ENCODE data around the gene ST7. TPM values are rescaled to one million over a fixed set of nuclear protein-coding genes. Genes with fewer than 3 reads are reported as not detected.

ST7 gene
- total and polyA plus RNA-seq, 2 donors (not counting 1 experiment from before 2014, with no cell fraction given): 20.0 to 28.6 TPM

DNA sequence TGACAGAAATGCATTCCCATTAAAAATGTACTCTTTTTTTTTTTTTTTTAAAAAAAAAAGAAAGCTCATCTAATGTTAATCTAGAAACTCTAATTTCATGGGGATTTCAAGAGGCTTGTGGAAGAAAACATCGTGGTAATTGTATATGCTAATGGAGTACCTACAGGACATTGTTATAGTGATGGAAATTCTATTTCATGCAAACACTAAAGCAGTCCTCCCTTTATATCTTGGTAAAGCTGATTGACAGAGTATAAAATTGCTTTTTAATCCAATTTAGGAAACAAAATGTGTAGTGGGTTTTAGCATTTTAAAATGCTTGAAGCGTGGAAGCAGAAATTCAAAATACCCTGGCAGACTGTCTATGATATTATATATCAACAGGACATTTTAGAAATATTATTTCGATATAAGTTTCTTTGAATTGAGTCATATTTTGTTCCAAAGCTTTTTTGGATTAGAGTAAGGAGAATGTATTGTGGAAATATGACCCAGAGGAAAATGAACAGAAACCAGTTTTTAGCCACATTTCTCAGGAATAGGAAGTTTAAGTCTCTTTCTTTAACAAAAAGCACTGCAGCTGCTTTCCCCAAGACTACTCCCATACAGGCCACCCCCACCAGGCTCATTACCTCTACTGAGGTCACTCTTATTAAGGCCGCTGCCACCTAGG lies 247.6 kb downstream of the ST7 start:
- no peak overlapping the region for H3K4me3 ChIP-seq (replicated peaks in 1 of 4; ENCODE audit: control extremely low read depth in 1 of 4, insufficient read depth in 1 of 4, low read depth in 3 of 4, low read length in 4 of 4)
- TF ChIP-seq EZH2 (IDR thresholded peaks at IDR 0.05; ENCODE audit: low read length, missing control alignments): no peak
- TF ChIP-seq, protein P1, sequence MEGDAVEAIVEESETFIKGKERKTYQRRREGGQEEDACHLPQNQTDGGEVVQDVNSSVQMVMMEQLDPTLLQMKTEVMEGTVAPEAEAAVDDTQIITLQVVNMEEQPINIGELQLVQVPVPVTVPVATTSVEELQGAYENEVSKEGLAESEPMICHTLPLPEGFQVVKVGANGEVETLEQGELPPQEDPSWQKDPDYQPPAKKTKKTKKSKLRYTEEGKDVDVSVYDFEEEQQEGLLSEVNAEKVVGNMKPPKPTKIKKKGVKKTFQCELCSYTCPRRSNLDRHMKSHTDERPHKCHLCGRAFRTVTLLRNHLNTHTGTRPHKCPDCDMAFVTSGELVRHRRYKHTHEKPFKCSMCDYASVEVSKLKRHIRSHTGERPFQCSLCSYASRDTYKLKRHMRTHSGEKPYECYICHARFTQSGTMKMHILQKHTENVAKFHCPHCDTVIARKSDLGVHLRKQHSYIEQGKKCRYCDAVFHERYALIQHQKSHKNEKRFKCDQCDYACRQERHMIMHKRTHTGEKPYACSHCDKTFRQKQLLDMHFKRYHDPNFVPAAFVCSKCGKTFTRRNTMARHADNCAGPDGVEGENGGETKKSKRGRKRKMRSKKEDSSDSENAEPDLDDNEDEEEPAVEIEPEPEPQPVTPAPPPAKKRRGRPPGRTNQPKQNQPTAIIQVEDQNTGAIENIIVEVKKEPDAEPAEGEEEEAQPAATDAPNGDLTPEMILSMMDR (conservative IDR thresholded peaks at IDR 0.05 in 1 of 2, IDR thresholded peaks at IDR 0.05 in 1 of 2; ENCODE audit: low read depth in 1 of 2, low read length in 2 of 2): no peak
- H3K79me2 ChIP-seq (ENCODE audit: control insufficient read depth, insufficient read depth, low read length): no peaks in the 10 kb centered on the region
- no peak for DNase-seq (ENCODE audit: low read depth in 2 of 2)
- H3K9ac ChIP-seq (ENCODE audit: insufficient read depth, low read length): no peak overlapping the region
- no peaks in the 10 kb centered on the region for H4K20me1 ChIP-seq (ENCODE audit: control insufficient read depth, extremely low read depth, insufficient read depth, low read length)
- H3K4me1 ChIP-seq (ENCODE audit: control insufficient read depth, extremely low read depth, insufficient read depth, low read length): no peaks in the 10 kb centered on the region
- H2AFZ ChIP-seq (ENCODE audit: low read length): no peak overlapping the region
- no peaks in the 10 kb centered on the region for H3K27me3 ChIP-seq (ENCODE audit: control insufficient read depth, insufficient read depth, low read length)
- H3K27ac ChIP-seq (ENCODE audit: insufficient read depth, low read length): no peak overlapping the region
- H3K9me3 ChIP-seq (ENCODE audit: control insufficient read depth, insufficient read depth, low read depth, low read length): no peaks in the 10 kb centered on the region
- H3K4me2 ChIP-seq (ENCODE audit: extremely low read depth, insufficient read depth, low read length): no peak overlapping the region
- H3K36me3 ChIP-seq (ENCODE audit: control insufficient read depth, insufficient read depth, low read length): no peaks in the 10 kb centered on the region

DNA sequence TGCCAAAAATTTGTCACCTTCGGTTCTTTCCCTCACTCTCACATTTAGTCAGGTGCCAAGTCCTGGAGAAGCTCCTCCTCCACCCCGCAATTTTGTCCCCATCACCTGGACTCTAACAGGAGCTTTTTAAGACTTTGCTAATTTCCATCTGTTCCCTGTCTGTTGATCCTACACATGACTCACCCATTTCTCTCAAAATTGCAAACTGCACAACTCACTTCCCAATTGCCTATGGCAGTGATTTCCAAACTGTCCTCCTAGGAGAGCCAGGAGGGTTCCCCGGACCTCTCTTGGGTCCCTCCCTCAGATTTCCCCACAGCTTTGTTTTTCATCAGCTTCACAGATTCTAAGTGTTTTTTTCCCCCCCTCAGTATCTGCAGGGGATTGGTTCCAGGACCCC lies 249.2 kb downstream of the ST7 start:
- no peak overlapping the region for H2AFZ ChIP-seq (ENCODE audit: low read length)
- no peaks in the 10 kb centered on the region for H3K27me3 ChIP-seq (ENCODE audit: control insufficient read depth, insufficient read depth, low read length)
- no peaks in the 10 kb centered on the region for H3K79me2 ChIP-seq (ENCODE audit: control insufficient read depth, insufficient read depth, low read length)
- no peaks in the 10 kb centered on the region for H4K20me1 ChIP-seq (ENCODE audit: control insufficient read depth, extremely low read depth, insufficient read depth, low read length)
- DNase-seq (ENCODE audit: low read depth in 2 of 2): peak in 1 of 2 donors; percentile 44
- no peak overlapping the region for H3K4me2 ChIP-seq (ENCODE audit: extremely low read depth, insufficient read depth, low read length)
- H3K4me3 ChIP-seq (replicated peaks in 1 of 4; ENCODE audit: control extremely low read depth in 1 of 4, insufficient read depth in 1 of 4, low read depth in 3 of 4, low read length in 4 of 4): no peak overlapping the region
- no peak for TF ChIP-seq EZH2 (IDR thresholded peaks at IDR 0.05; ENCODE audit: low read length, missing control alignments)
- TF ChIP-seq, protein P1 (conservative IDR thresholded peaks at IDR 0.05 in 1 of 2, IDR thresholded peaks at IDR 0.05 in 1 of 2; ENCODE audit: low read depth in 1 of 2, low read length in 2 of 2): no peak
- H3K9me3 ChIP-seq (ENCODE audit: control insufficient read depth, insufficient read depth, low read depth, low read length): no peaks in the 10 kb centered on the region
- no peak overlapping the region for H3K9ac ChIP-seq (ENCODE audit: insufficient read depth, low read length)
- H3K27ac ChIP-seq (ENCODE audit: insufficient read depth, low read length): no peak overlapping the region
- no peaks in the 10 kb centered on the region for H3K4me1 ChIP-seq (ENCODE audit: control insufficient read depth, extremely low read depth, insufficient read depth, low read length)
- no peaks in the 10 kb centered on the region for H3K36me3 ChIP-seq (ENCODE audit: control insufficient read depth, insufficient read depth, low read length)

DNA sequence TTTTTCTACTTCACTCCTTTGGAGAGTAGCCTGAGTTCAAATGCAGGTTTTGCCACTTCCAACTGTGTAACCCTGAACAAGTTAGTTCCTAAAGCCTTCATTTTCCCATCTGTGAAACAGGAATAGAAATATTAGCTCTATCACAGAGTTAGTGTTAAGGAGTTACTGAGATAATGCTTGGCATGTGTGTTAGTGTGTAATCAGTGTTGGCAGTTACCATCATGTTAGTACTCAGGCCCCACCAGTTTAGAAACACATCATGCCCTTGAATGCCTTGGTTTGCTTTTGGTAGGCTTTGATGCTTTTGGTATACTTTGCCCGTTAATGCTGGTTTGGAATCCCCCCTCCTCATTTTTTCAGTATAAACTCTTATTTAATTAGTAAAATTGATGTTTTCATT lies 249.9 kb downstream of the ST7 start:
- H3K4me3 ChIP-seq (replicated peaks in 1 of 4; ENCODE audit: control extremely low read depth in 1 of 4, insufficient read depth in 1 of 4, low read depth in 3 of 4, low read length in 4 of 4): no peak overlapping the region
- no peaks in the 10 kb centered on the region for H3K9me3 ChIP-seq (ENCODE audit: control insufficient read depth, insufficient read depth, low read depth, low read length)
- no peak overlapping the region for H3K27ac ChIP-seq (ENCODE audit: insufficient read depth, low read length)
- no peak overlapping the region for H3K9ac ChIP-seq (ENCODE audit: insufficient read depth, low read length)
- TF ChIP-seq EZH2 (IDR thresholded peaks at IDR 0.05; ENCODE audit: low read length, missing control alignments): no peak
- TF ChIP-seq, protein P1 (conservative IDR thresholded peaks at IDR 0.05 in 1 of 2, IDR thresholded peaks at IDR 0.05 in 1 of 2; ENCODE audit: low read depth in 1 of 2, low read length in 2 of 2): no peak
- H3K27me3 ChIP-seq (ENCODE audit: control insufficient read depth, insufficient read depth, low read length): no peaks in the 10 kb centered on the region
- H3K4me1 ChIP-seq (ENCODE audit: control insufficient read depth, extremely low read depth, insufficient read depth, low read length): no peaks in the 10 kb centered on the region
- no peak for DNase-seq (ENCODE audit: low read depth in 2 of 2)
- H3K4me2 ChIP-seq (ENCODE audit: extremely low read depth, insufficient read depth, low read length): no peak overlapping the region
- no peaks in the 10 kb centered on the region for H4K20me1 ChIP-seq (ENCODE audit: control insufficient read depth, extremely low read depth, insufficient read depth, low read length)
- no peak overlapping the region for H2AFZ ChIP-seq (ENCODE audit: low read length)
- H3K36me3 ChIP-seq (ENCODE audit: control insufficient read depth, insufficient read depth, low read length): no peaks in the 10 kb centered on the region
- H3K79me2 ChIP-seq (ENCODE audit: control insufficient read depth, insufficient read depth, low read length): no peaks in the 10 kb centered on the region

All from fibroblast of lung (primary cell).